ENCODE measurements around the gene ATP11A. TPM values are rescaled to one million over a fixed set of nuclear protein-coding genes. Genes with fewer than 3 reads are reported as not detected.

Gene ATP11A
- total RNA-seq, 4 donors from 2014 or later: 18.6 to 30.3 (median 26.8) TPM

DNA sequence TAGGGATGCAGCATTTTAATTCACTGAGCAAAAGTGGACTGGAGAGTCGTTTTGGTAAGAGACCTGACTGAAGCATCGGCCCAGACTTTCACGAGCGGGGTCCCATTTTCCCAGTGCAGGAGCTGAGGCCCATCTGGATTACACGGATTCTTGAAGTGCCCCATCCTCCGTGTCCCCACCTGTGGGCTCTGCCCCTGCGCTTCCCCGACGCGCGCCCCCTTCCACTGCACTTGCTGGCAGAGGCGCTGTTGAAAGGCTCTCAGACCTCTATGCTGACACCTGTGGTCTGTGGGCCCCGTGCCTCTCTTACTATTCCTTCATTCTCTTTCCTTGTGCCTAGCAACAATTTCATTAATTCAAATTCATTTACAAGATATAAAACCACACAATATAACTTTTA, 228.9 kb downstream of the ATP11A start:
- TF ChIP-seq, protein P1, sequence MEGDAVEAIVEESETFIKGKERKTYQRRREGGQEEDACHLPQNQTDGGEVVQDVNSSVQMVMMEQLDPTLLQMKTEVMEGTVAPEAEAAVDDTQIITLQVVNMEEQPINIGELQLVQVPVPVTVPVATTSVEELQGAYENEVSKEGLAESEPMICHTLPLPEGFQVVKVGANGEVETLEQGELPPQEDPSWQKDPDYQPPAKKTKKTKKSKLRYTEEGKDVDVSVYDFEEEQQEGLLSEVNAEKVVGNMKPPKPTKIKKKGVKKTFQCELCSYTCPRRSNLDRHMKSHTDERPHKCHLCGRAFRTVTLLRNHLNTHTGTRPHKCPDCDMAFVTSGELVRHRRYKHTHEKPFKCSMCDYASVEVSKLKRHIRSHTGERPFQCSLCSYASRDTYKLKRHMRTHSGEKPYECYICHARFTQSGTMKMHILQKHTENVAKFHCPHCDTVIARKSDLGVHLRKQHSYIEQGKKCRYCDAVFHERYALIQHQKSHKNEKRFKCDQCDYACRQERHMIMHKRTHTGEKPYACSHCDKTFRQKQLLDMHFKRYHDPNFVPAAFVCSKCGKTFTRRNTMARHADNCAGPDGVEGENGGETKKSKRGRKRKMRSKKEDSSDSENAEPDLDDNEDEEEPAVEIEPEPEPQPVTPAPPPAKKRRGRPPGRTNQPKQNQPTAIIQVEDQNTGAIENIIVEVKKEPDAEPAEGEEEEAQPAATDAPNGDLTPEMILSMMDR (IDR thresholded peaks at IDR 0.05; ENCODE audit: low read depth): no peak

DNA sequence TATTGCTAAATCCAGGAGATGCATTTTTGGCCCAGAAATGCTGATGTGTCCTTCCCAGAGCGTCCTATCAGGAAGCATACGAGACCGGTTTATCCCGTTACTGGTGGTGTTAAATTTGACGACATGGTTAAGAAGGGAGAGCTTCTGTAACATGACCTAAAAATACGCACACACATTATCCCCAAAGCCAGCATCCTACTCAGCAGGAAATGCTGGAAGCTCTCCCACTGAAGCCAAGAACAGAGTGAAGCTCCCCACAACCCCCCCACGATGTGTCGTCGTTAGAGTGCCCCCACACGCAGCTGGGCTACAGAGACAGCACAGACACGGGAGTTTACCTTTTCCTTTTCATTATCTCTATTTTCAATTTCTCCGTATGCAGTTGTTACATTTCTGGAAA, 234.1 kb downstream of the ATP11A start:
- TF ChIP-seq, protein P1 (IDR thresholded peaks at IDR 0.05; ENCODE audit: low read depth): no peak

DNA sequence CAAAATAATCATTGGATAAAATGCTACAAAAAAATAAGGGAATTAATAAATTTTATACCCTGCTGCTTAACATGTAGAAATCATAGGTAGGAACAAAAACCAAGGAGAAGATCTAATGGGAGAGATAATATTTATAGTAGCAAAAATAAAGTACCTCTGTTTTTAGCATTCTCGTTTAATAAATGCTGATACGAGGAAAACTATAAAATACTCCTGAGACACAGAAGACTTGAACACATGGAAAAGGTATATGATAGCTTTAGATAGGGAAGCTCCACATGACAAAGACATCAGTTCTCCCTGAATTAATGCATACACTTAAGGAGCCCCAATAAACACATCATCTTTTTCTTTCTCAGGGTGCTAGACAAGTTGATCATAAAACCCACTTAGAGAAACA, 234.5 kb downstream of the ATP11A start:
- TF ChIP-seq, protein P1 (IDR thresholded peaks at IDR 0.05; ENCODE audit: low read depth): no peak

DNA sequence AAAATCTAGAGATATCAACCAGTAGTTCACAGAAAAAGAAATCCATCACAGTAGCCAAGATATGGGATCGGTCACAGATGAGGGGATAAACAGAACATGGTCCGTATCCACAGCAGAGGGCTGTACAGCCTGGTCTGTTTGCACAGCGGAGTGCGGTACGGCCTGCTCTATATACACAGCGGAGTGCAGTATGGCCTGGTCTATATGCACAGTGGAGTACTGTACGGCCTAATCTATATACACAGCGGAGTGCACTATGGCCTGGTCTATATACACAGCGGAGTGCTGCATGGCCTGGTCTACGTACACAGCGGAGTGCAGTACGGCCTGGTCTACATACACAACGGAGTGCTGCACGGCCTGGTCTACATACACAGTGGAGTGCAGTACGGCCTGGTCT, 236.2 kb downstream of the ATP11A start:
- TF ChIP-seq, protein P1 (IDR thresholded peaks at IDR 0.05; ENCODE audit: low read depth): no peak

DNA sequence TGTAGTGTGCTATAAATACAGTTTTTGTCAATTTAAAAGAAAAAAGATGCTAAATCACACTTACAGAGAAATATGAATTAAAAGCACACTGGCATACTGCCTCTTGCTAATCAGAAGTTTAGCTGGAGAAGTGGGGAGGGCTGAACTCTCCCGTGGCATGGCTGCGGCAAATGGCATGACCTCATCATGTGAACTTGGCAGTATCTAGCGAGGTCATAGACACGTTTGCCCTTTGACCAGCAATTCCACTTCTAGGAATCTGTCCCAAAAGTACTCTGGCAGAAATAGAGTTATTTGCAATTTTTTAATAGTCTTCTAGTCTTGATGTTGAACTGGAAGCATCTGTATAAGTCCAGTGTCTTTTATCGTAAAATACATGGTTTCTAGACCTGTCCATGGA, 237.2 kb downstream of the ATP11A start:
- TF ChIP-seq, protein P1 (IDR thresholded peaks at IDR 0.05; ENCODE audit: low read depth): no peak

DNA sequence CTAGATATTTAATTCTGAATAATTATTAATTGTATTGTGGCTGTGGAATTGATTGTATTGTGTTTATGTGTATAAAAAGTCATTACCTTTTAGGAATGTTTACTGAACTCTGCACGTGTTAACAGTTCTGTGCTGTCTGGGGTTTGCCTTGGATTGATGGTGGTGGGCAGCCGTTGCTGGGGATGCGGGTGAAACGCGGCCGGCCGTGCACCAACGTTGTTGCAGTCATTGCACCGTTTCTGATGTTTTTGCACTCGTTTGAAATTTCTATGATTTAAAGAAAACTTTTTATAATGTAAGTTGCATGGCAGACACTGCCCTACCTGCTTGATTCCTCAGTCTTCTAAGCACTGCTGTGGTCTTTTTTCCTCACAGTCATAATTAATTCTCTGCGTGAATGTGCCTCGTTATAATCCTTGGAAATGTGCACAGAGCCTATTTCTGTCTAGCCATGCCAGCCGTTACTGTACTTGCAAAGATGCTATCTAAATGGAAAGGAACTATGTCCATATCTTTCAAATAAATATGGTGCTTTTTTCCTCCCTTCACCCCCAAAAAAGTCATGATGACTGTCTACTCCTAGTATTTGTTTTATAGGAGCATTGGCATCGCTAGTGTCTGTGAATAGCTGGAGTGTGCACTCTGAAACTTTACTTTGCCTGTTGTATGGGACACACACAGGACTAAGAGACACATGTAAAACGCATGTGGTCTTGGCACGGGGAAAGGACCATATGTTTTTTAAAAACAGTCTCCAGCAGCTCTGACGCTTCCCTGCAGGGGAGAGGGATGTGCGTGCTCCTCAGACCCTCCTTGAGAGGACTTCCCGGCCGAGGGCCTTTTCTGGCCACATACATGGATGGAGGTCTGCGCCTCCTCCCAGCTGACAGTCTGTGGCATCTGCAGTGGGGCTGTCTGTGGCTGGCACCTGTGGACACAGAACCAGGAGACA, 238.5 kb downstream of the ATP11A start:
- TF ChIP-seq, protein P1 (IDR thresholded peaks at IDR 0.05; ENCODE audit: low read depth): no peak

DNA sequence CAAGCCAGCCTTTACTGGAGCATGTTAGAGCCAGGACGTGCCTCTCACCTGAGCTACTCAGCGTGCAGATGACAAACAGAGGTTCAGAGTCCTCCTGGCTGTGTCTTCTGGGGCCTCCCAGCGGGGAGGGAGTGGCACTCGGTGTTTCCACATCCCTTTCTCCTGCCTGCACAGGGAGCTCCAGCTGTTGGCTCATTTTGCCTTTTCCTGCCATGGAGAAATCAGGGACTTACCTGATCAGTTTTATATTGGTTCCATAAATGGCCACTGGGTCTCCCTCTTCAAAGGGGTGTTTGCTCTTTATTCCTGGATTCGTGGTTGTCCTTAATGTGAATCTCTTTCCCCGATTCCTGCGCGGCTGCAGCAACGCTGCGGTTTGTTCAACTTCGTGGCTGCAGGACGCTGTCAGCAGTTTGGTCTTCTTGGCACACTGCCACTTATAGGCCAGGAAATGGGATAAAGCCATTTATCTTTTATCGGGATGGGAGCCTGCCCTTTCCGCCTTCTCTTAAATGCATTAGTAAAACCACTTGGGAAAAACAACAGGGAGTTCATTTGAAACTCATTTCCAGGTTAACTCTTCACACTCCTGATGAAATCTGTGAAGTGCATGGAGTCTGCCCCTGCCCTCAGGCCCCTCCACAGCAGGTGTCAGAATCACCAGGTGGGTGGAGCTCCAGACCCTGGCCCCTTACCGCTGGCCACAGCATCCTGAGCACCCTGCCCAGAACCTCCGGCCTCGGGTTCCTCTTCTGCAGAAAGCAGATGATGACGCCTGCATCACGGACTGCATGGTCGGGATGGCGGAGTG, 239.3 kb downstream of the ATP11A start:
- TF ChIP-seq, protein P1 (IDR thresholded peaks at IDR 0.05; ENCODE audit: low read depth): no peak
